T-helper 17 cell (primary cell): ENCODE measurements around the gene TLE2. TPM values are rescaled to one million over a fixed set of nuclear protein-coding genes. Genes with fewer than 3 reads are reported as not detected.

ENCODE experiments used
- ATAC-seq: fragments of 150-1000 bp; cut with Tn5 transposase; 2 replicates; pipeline ENCODE4 v1.10.0; 2021; ENCODE audit warnings: mild to moderate bottlenecking, moderate library complexity
- DNase-seq, 3 donors: peaks; one replicate each; pipeline versions ENCODE4 v3.0.0 to v3.0.0-alpha.2; 2020 to 2021
- H3K9me3 ChIP-seq: one replicate; pipeline ENCODE4 v1.7.0; 2013; ENCODE audit warnings: low read length, mild to moderate bottlenecking; ENCODE audit not compliant: control insufficient read depth, poor library complexity, severe bottlenecking
- H3K27ac Mint-ChIP-seq: one replicate; pipeline ENCODE4 v1.8.0; 2022; ENCODE audit warnings: mild to moderate bottlenecking, moderate library complexity, mixed read lengths
- H3K27me3 Mint-ChIP-seq: one replicate; pipeline ENCODE4 v1.8.0; 2022; ENCODE audit warnings: mixed read lengths
- H3K36me3 Mint-ChIP-seq: one replicate; pipeline ENCODE4 v1.8.0; 2022; ENCODE audit warnings: low read depth, mixed read lengths
- H3K4me1 Mint-ChIP-seq: one replicate; pipeline ENCODE4 v1.8.0; 2022; ENCODE audit warnings: mild to moderate bottlenecking, mixed read lengths
- H3K4me3 Mint-ChIP-seq: one replicate; pipeline ENCODE4 v1.8.0; 2022; ENCODE audit warnings: mild to moderate bottlenecking, moderate library complexity, mixed read lengths
- total RNA-seq, 4 donors: library from RNA in 2 of 4; stranded (reverse) in 2 of 4; gene quantifications; one replicate each; pipeline ENCODE4 v1.2.3 and lab custom pipeline; 2022 to 2026

Gene TLE2
- total RNA-seq, 2 donors from 2014 or later = 9.5 to 13.1 TPM

GRCh38 chr19:2989236-2989946 lies 39.7 kb downstream of the TLE2 start:
- ATAC-seq = no peak
- H3K4me3 Mint-ChIP-seq = no peak overlapping the region
- no peaks in the 10 kb centered on the region for H3K36me3 Mint-ChIP-seq
- H3K27ac Mint-ChIP-seq = no peak overlapping the region
- no peaks in the 10 kb centered on the region for H3K4me1 Mint-ChIP-seq
- DNase-seq = no peak
- no peaks in the 10 kb centered on the region for H3K9me3 ChIP-seq
- peaks cover 17% of the 10 kb centered on the region for H3K27me3 Mint-ChIP-seq

- Mint-ChIP-seq H3K4me3 (no peak overlapping the region), H3K27ac (no peak overlapping the region), H3K4me1 (no peaks in the 10 kb centered on the region), H3K36me3 (no peaks in the 10 kb centered on the region), H3K27me3 (peaks cover 17% of the 10 kb centered on the region)
- H3K9me3 ChIP-seq = no peaks in the 10 kb centered on the region
- no peak for ATAC-seq
- no peak for DNase-seq
These were observed 40.5 kb downstream of the TLE2 start for GRCh38 chr19:2988568-2988967.

- Mint-ChIP-seq H3K36me3 (no peaks in the 10 kb centered on the region), H3K27ac (no peak overlapping the region)
- no peak for ATAC-seq
These were observed 41.3 kb downstream of the TLE2 start for GRCh38 chr19:2987797-2988196.

DNA sequence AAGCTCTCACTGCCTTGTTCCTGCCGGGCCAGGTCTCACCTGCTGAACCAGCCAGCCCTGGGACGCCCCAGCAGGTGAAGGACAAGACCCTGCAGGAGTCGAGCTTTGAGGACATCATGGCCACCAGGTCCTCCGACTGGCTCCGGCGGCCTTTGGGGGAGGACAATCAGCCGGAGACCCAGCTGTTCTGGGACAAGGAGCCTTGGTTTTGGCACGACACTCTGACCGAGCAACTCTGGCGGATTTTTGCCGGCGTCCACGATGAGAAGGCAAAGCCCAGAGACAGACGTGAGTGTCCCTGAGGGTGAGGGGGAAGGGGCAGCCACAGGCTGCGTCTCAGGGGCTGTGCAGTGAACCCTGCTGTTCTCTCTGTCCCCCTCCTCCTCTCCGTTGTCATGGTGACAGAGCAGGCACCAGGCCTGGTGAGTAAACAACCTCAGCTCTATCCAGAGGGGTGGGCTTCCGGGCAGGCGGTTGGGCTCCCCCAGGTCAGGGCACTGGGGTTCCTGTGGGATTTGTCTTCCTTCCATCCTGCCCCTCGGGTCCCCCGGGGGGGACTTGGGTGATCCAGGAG lies 42.0 kb downstream of the TLE2 start:
- H3K9me3 ChIP-seq = no peaks in the 10 kb centered on the region
- DNase-seq = no peak
- H3K4me1 Mint-ChIP-seq = peaks cover 3% of the 10 kb centered on the region
- no peak for ATAC-seq
- H3K27ac Mint-ChIP-seq = no peak overlapping the region
- H3K36me3 Mint-ChIP-seq = no peaks in the 10 kb centered on the region
- no peak overlapping the region for H3K4me3 Mint-ChIP-seq
- peaks cover 27% of the 10 kb centered on the region for H3K27me3 Mint-ChIP-seq

More at GRCh38 chr19:2987797-2988196, 41.3 kb downstream of the TLE2 start:
- DNase-seq = no peak
- H3K9me3 ChIP-seq = no peaks in the 10 kb centered on the region
- peaks cover 24% of the 10 kb centered on the region for H3K27me3 Mint-ChIP-seq
- H3K4me3 Mint-ChIP-seq = no peak overlapping the region
- peaks cover 3% of the 10 kb centered on the region for H3K4me1 Mint-ChIP-seq

- no peaks in the 10 kb centered on the region for H3K9me3 ChIP-seq
- Mint-ChIP-seq H3K4me3 (no peak overlapping the region), H3K27ac (no peak overlapping the region), H3K36me3 (no peaks in the 10 kb centered on the region), H3K27me3 (peaks cover 36% of the 10 kb centered on the region), H3K4me1 (peaks cover 3% of the 10 kb centered on the region)
- DNase-seq (no peak), ATAC-seq (no peak)
These were observed 44.9 kb downstream of the TLE2 start for GRCh38 chr19:2984215-2984528.

DNA sequence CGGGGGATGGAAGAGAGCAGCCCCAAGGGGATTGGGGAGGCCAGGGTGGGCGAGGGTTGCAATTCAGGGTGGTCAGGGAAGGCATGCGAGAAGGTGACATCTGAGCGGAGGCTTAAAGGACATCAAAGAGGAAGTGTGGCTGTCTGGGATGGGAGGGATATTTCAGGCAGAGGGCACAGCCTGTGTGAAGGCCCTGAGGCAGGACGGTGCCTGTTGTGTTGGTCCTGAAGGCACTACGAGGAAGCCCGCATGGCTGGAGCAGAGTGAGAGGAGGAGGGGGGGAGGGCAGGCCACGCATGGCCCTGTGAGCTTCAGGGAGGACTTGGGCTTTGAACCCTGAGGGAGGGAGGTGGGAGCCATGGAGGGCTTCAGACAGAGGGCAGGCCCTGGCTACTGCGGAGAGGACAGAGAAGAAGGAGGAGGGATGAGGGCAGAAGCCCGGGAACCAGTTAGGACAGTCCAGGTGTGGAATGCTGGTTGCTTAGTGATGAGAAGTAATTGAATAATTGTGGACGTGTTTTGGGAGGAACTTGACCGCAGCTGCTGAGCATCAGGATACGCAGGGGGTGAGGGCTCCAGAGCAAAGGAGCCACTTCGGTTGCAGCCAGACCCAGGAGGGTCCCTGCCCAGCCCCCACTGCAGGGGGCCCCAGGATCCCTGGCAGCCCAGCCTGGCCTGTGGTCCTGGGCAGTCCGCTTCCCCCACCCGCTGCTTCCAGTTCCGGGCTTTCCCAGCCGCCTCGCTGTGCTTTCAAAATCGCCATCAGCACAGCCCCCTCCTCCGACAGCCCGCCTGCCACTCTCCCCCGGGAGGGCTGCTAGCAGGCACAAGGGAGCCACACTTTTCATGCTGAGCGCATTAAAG lies 45.5 kb downstream of the TLE2 start:
- no peaks in the 10 kb centered on the region for H3K9me3 ChIP-seq
- Mint-ChIP-seq H3K27ac (no peak overlapping the region), H3K36me3 (no peaks in the 10 kb centered on the region), H3K4me3 (no peak overlapping the region), H3K4me1 (peaks cover 3% of the 10 kb centered on the region), H3K27me3 (peaks cover 30% of the 10 kb centered on the region)
- DNase-seq = no peak
- ATAC-seq = no peak

DNA sequence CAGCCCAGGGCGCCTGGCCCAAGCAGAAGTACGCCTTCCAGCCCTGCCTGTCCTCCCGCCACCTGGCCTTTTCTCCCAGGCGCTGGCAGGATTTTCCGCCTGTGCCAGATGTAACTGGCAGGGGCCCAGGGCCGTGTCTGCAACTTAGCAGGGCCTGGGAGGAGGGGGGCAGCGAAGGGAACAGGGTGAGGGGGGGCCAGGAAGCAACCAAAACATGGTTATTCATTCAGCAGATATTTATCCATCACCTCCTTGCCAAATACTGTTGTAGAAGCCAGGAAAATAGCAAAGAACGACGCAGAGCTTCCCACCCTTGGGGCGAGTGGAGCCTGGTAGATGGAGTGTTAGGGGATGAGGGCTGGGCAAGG lies 46.1 kb downstream of the TLE2 start:
- no peak overlapping the region for H3K4me3 Mint-ChIP-seq
- H3K36me3 Mint-ChIP-seq = no peaks in the 10 kb centered on the region
- H3K9me3 ChIP-seq = no peaks in the 10 kb centered on the region
- H3K4me1 Mint-ChIP-seq = peaks cover 3% of the 10 kb centered on the region
- no peak for DNase-seq
- no peak for ATAC-seq
- H3K27me3 Mint-ChIP-seq = peaks cover 25% of the 10 kb centered on the region
- H3K27ac Mint-ChIP-seq = no peak overlapping the region

GRCh38 chr19:2982561-2982960 lies 46.5 kb downstream of the TLE2 start:
- H3K4me1 Mint-ChIP-seq = peaks cover 6% of the 10 kb centered on the region
- DNase-seq = no peak
- H3K27ac Mint-ChIP-seq = no peak overlapping the region
- H3K27me3 Mint-ChIP-seq = peaks cover 25% of the 10 kb centered on the region
- no peak for ATAC-seq
- no peaks in the 10 kb centered on the region for H3K36me3 Mint-ChIP-seq
- no peaks in the 10 kb centered on the region for H3K9me3 ChIP-seq
- H3K4me3 Mint-ChIP-seq = no peak overlapping the region

- Mint-ChIP-seq H3K4me3 (no peak overlapping the region), H3K4me1 (peaks cover 8% of the 10 kb centered on the region), H3K27me3 (peaks cover 23% of the 10 kb centered on the region)
These were observed 47.2 kb downstream of the TLE2 start for GRCh38 chr19:2981898-2982297.

GRCh38 chr19:2978772-2979171 lies 50.3 kb downstream of the TLE2 start:
- H3K27ac Mint-ChIP-seq = no peak overlapping the region
- H3K4me1 Mint-ChIP-seq = peaks cover 17% of the 10 kb centered on the region
- H3K9me3 ChIP-seq = no peaks in the 10 kb centered on the region
- ATAC-seq = no peak
- no peak for DNase-seq
- no peak overlapping the region for H3K4me3 Mint-ChIP-seq
- H3K36me3 Mint-ChIP-seq = no peaks in the 10 kb centered on the region
- peaks cover 24% of the 10 kb centered on the region for H3K27me3 Mint-ChIP-seq

More at GRCh38 chr19:2981898-2982297, 47.2 kb downstream of the TLE2 start:
- no peak for ATAC-seq
- DNase-seq = no peak
- no peaks in the 10 kb centered on the region for H3K9me3 ChIP-seq
- no peak overlapping the region for H3K27ac Mint-ChIP-seq
- no peaks in the 10 kb centered on the region for H3K36me3 Mint-ChIP-seq

DNA sequence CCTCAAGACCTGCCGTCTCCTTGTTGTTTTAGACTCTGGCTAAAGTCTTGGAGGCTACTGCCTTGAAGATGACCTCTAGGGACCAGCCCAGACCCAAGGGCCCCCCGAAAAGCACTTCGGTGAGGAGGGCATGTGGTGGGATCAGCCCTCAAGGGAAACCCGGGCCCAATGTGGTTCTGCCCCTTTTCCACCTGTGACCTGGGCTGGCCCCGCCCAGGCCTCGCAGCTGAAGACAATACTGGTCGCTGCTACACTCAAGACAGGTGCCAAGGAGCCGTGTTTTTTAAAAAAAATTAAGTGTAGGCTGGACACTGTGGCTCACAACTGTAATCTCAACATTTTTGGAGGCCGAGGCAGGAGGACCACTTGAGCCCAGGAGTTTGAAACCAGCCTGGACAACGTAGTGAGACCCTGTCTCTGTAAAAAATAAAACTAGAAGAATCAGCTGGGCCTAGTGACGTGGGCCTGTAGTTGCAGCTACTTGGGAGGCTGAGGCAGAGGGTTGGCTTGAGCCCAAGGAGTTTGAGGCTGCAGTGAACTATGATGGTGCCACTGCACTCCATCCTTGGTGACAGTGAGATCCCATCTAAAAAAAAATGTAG lies 50.8 kb downstream of the TLE2 start:
- DNase-seq = no peak
- H3K36me3 Mint-ChIP-seq = no peaks in the 10 kb centered on the region
- peaks cover 21% of the 10 kb centered on the region for H3K27me3 Mint-ChIP-seq
- no peaks in the 10 kb centered on the region for H3K9me3 ChIP-seq
- ATAC-seq = no peak
- H3K27ac Mint-ChIP-seq = no peak overlapping the region
- H3K4me3 Mint-ChIP-seq = no peak overlapping the region
- H3K4me1 Mint-ChIP-seq = peaks cover 17% of the 10 kb centered on the region

GRCh38 chr19:2977746-2978138 lies 51.3 kb downstream of the TLE2 start:
- ATAC-seq (no peak), DNase-seq (no peak)
- Mint-ChIP-seq H3K4me1 (peaks cover 14% of the 10 kb centered on the region), H3K36me3 (no peaks in the 10 kb centered on the region), H3K27ac (no peak overlapping the region), H3K4me3 (peak overlapping the region; percentile 57), H3K27me3 (peaks cover 17% of the 10 kb centered on the region)
- H3K9me3 ChIP-seq = no peaks in the 10 kb centered on the region

- no peaks in the 10 kb centered on the region for H3K36me3 Mint-ChIP-seq
- peaks cover 15% of the 10 kb centered on the region for H3K27me3 Mint-ChIP-seq
- peak; percentile 100 for ATAC-seq
- H3K4me3 Mint-ChIP-seq = peak within 1 kb of the TSS; percentile 94
- peak within 1 kb of the TSS; percentile 72 for H3K27ac Mint-ChIP-seq
- H3K9me3 ChIP-seq = no peaks in the 10 kb centered on the region
- peaks cover 14% of the 10 kb centered on the region for H3K4me1 Mint-ChIP-seq
- DNase-seq = peak; percentile 83 to 89 (median 88)
These were observed 51.9 kb downstream of the TLE2 start, which contains the start of gene TLE6 for GRCh38 chr19:2977001-2977745. Gene TLE6, plus strand, starts transcription at chr19:2977564. Its CDS starts 670 bp downstream, at chr19:2978234.
